ENCODE data around the gene OR52A1. TPM values are rescaled to one million over a fixed set of nuclear protein-coding genes. Genes with fewer than 3 reads are reported as not detected.

Gene OR52A1
- total RNA-seq, 4 donors from 2014 or later: not detected

Other genes with a start within 250 kb of the OR52A1 start
- gene OR51G2, start 235.4 kb downstream of the OR52A1 start, total RNA-seq: not detected
- gene OR51G1, start 230.4 kb downstream of the OR52A1 start, total RNA-seq: not detected
- gene OR51A4, start 207.2 kb downstream of the OR52A1 start, total RNA-seq: not detected
- gene OR51A2, start 199.0 kb downstream of the OR52A1 start, total RNA-seq: not detected
- gene OR51L1, start 159.9 kb downstream of the OR52A1 start, total RNA-seq: not detected
- gene OR52J3, start 108.2 kb downstream of the OR52A1 start, total RNA-seq: not detected
- gene OR52E2, start 95.1 kb downstream of the OR52A1 start, total RNA-seq: not detected
- not detected for gene OR52E1, start 85.2 kb downstream of the OR52A1 start, total RNA-seq
- not detected for gene OR52A5, start 16.4 kb downstream of the OR52A1 start, total RNA-seq
- not detected for gene OR51V1, start 45.9 kb upstream of the OR52A1 start, total RNA-seq
- gene HBB, start 72.3 kb upstream of the OR52A1 start, total RNA-seq: 100 to 1,000 TPM in 1 of 4 donors, 10 to 100 TPM in 2, 1 to 10 TPM in 1; 7.9 to 229 (median 35.3) TPM
- gene HBD, start 79.7 kb upstream of the OR52A1 start, total RNA-seq: not detected
- not detected for gene HBG1, start 95.1 kb upstream of the OR52A1 start, total RNA-seq
- gene HBG2, start 100.0 kb upstream of the OR52A1 start, total RNA-seq: not detected
- not detected for gene HBE1, start 115.2 kb upstream of the OR52A1 start, total RNA-seq
- not detected for gene OR51B4, start 147.2 kb upstream of the OR52A1 start, total RNA-seq
- gene OR51B2, start 169.5 kb upstream of the OR52A1 start, total RNA-seq: not detected
- gene OR51B5, start 188.8 kb upstream of the OR52A1 start, total RNA-seq: not detected
- gene OR51B6, start 196.8 kb upstream of the OR52A1 start, total RNA-seq: not detected
- not detected for gene OR51M1, start 229.1 kb upstream of the OR52A1 start, total RNA-seq

Data from gastrocnemius medialis (tissue), 4 donors.